ENCODE results near the gene NME4. TPM values are rescaled to one million over a fixed set of nuclear protein-coding genes. Genes with fewer than 3 reads are reported as not detected.
"Not testable (repeated sequence)": the region's sequence is repeated elsewhere in the genome, so short reads cannot be mapped to it uniquely, and the experiment has no call there.

Gene NME4
- total RNA-seq, 2 experiments from 2014 or later, result 22.9 to 24.2 TPM

- no peaks in the 10 kb centered on the region for H3K9me3 Mint-ChIP-seq
- H3K27ac Mint-ChIP-seq, result no peak overlapping the region
- POLR2A ChIA-PET, result interaction anchor here (0.6 kb wide), 1 partner anchor 99 kb away, joined by 4 read pairs; no protein-coding TSS in a partner anchor
- ATAC-seq, result no peak
- H3K36me3 Mint-ChIP-seq (ENCODE audit: low read depth), result no peaks in the 10 kb centered on the region
- H3K4me1 Mint-ChIP-seq (ENCODE audit: low read depth), result no peaks in the 10 kb centered on the region
- CTCF ChIA-PET, result no interaction called here
- no peak for TF ChIP-seq CTCF (IDR thresholded peaks at IDR 0.05)
- no peak overlapping the region for H3K4me3 Mint-ChIP-seq
- intact Hi-C loops (cut with micrococcal nuclease), result no loop called here
- H3K27me3 Mint-ChIP-seq, result no peaks in the 10 kb centered on the region
- no peak for DNase-seq
Observed at GRCh38 chr16:410516-411178, 13.6 kb downstream of the NME4 start.

- Mint-ChIP-seq H3K27ac (no peak overlapping the region), H3K4me1 (ENCODE audit: low read depth) (no peaks in the 10 kb centered on the region), H3K27me3 (no peaks in the 10 kb centered on the region), H3K4me3 (no peak overlapping the region), H3K9me3 (no peaks in the 10 kb centered on the region), H3K36me3 (ENCODE audit: low read depth) (no peaks in the 10 kb centered on the region)
- ChIA-PET POLR2A (interaction anchor here (0.8 kb wide), 1 partner anchor 17 kb away, joined by 3 read pairs; no protein-coding TSS in a partner anchor), CTCF (no interaction called here)
- DNase-seq (no peak), ATAC-seq (no peak)
- no peak for TF ChIP-seq CTCF (IDR thresholded peaks at IDR 0.05)
- intact Hi-C loops (cut with micrococcal nuclease), result no loop called here
Observed at GRCh38 chr16:411576-412265, 14.7 kb downstream of the NME4 start.

GRCh38 chr16:414395-415169 is 17.6 kb downstream of the NME4 start:
- intact Hi-C loops (cut with micrococcal nuclease), result no loop called here
- ChIA-PET CTCF (no interaction called here), POLR2A (no interaction called here)
- H3K9me3 Mint-ChIP-seq, result no peaks in the 10 kb centered on the region
- H3K27ac Mint-ChIP-seq, result no peak overlapping the region
- no peaks in the 10 kb centered on the region for H3K4me1 Mint-ChIP-seq (ENCODE audit: low read depth)
- ATAC-seq, result no peak
- no peak for DNase-seq
- no peak for TF ChIP-seq CTCF (IDR thresholded peaks at IDR 0.05)
- no peaks in the 10 kb centered on the region for H3K27me3 Mint-ChIP-seq
- no peak overlapping the region for H3K4me3 Mint-ChIP-seq
- H3K36me3 Mint-ChIP-seq (ENCODE audit: low read depth), result no peaks in the 10 kb centered on the region

GRCh38 chr16:415170-415498 is 18.1 kb downstream of the NME4 start:
- H3K27me3 Mint-ChIP-seq; ATAC-seq; H3K4me3 Mint-ChIP-seq; H3K9me3 Mint-ChIP-seq; H3K36me3 Mint-ChIP-seq (ENCODE audit: low read depth); CTCF ChIA-PET; H3K27ac Mint-ChIP-seq; DNase-seq; intact Hi-C loops (cut with micrococcal nuclease); H3K4me1 Mint-ChIP-seq (ENCODE audit: low read depth): not testable (repeated sequence)
- POLR2A ChIA-PET, result interaction anchor here (0.8 kb wide), 1 partner anchor 11 kb away, joined by 3 read pairs; no protein-coding TSS in a partner anchor

GRCh38 chr16:422179-422578 is 25.2 kb downstream of the NME4 start:
- peaks cover 12% of the 10 kb centered on the region for H3K4me1 Mint-ChIP-seq (ENCODE audit: low read depth)
- POLR2A ChIA-PET; DNase-seq; intact Hi-C loops (cut with micrococcal nuclease); H3K4me3 Mint-ChIP-seq; H3K27me3 Mint-ChIP-seq; H3K36me3 Mint-ChIP-seq (ENCODE audit: low read depth); H3K9me3 Mint-ChIP-seq; ATAC-seq; H3K27ac Mint-ChIP-seq: not testable (repeated sequence)
- CTCF ChIA-PET, result interaction anchor here (1.5 kb wide), 1 partner anchor 20 kb away, joined by 3 read pairs; no protein-coding TSS in a partner anchor
